Measurements from ENCODE around the gene SNU13.
"Not testable (repeated sequence)": the region's sequence is repeated elsewhere in the genome, so short reads cannot be mapped to it uniquely, and the experiment has no call there.

The SNU13 gene

DNA sequence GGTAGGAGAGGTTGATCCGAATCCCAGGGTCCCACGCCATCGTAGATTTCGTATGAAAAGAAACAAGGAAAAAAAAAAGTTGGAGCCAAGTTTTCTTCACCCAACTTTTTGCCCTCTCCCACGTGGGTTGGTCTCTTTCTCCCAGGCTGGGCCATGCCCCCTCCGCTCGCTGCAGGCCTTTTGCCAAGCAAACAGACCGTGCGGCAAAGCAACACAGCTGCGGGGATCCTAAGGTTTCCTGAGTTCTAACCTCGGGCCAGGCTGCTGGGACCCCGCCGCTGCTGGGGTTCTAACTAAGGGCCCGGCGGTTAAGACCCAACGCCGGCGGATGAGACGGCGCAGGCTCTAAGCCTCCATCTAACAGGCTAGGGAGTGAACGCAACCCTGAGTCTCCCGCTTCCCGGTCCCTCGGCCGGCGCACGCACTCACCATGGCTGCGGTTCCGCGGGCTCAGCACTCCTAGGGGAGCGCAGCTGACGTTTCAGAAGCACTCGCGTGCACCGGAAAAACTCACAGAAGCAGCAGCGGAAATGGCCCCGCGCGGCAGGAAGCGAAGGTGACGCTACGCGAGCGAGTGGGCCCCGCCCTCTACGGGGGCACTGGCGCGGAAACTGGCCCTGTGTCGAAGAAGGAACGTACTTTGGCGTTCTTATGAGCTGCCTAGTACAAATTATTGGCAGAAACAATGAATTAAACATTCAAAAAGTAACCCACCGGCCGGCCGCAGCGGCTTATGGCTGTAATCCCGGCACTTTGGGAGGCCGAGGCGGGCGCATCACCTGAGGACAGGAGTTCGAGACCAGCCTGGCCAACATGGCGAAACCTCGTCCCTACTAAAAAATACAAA, at the start of gene SNU13:
Gene SNU13, minus strand, starts transcription at position 503 of the 847 bp plus-strand sequence. Its CDS starts 71 bp downstream, at position 432.
- peak; percentile 34 for DNase-seq

DNA sequence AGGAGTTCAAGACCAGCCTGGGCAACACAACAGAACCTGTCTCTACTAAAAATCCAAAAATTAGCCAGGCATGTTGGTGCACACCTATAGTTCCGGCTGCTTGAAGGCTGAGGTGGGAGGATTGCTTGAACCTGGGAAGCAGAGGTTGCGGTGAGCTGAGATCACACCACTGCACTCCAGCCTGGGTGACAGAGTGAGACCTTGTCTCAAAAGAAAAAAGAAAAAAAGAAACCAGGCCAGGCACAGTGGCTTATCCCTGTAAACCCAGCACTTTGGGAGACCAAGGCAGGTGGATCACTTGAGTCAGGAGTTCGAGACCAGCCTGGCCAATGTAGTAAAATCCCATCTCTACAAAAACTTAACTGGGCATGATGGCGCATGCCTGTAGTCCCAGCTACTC, 44.6 kb upstream of the SNU13 start:
- DNase-seq, result not testable (repeated sequence)

DNA sequence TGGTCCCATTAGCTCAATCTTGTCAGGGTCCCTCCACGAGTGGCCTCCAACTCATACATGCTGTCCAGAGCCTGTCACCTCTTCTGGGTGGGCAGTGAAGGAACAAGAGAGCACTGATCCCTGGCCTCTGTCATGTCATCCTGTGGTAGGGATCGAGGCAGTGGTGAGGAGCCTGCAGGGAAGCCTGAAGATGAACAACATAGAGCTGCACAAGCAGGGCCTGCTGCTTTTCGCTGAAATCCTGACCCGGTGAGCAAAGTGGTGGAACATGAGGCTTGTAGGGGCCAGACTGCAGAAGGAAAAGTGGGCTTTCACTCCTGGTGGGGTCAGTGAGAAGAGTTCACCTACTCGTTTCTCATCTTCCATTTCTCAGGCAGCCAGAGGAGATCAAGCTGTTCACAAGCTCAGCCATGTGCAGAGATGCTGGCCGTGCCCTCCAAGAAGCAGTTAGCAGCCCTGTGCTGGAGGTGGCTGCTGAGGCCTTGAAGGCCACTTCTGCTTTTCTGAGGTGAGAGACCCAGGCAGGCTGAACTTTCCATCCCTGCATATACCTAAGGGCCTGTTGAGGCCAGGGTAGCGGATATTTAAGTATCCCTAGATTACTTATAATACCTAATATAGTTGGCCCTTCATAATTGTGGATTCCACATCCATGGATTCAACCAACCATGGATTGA, 43.6 kb upstream of the SNU13 start:
- no peak for DNase-seq

DNA sequence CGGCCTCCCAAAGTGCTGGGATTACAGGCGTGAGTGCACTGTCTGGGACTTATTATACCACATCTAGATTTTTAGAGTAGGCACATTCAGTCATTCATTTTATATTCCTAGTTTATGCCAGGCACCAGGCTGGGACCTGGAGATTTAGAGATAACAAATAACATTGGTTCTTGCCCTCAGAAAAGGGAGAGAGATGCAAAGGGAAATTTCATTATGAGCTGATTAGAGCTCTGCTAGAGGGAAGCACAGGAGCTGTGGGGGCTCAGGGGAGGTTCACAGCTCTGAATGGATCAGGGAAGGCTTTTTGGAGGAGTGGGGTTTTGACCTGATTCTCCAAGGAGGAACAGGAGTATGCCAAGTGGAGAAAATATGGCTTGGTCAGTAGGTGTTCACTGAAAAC, 42.9 kb upstream of the SNU13 start:
- DNase-seq, result no peak

GRCh38 chr22:41725510-41726110, 36.9 kb upstream of the SNU13 start:
- no peak for DNase-seq

- DNase-seq, result no peak
Observed at GRCh38 chr22:41722496-41722895, 33.8 kb upstream of the SNU13 start.

DNA sequence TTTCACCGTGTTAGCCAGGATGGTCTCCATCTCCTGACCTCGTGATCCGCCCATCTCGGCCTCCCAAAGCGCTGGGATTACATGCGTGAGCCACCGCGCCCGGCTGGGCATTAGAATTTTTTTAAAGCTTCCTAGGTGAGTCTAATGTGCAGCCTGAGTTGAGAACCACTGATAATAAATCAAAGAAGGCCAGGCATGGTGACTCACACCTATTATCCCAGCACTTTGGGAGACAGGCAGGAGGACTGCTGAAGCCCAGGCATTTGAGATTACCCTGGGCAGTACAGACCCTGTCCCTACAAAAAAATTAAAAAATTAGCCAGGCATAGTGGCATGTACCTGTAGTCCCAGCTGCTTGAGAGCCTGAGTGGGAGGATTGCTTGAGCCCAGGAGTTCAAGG, 24.3 kb upstream of the SNU13 start:
- no peak for DNase-seq

- DNase-seq, result no peak
Observed at GRCh38 chr22:41709341-41709740, 20.7 kb upstream of the SNU13 start.

DNA sequence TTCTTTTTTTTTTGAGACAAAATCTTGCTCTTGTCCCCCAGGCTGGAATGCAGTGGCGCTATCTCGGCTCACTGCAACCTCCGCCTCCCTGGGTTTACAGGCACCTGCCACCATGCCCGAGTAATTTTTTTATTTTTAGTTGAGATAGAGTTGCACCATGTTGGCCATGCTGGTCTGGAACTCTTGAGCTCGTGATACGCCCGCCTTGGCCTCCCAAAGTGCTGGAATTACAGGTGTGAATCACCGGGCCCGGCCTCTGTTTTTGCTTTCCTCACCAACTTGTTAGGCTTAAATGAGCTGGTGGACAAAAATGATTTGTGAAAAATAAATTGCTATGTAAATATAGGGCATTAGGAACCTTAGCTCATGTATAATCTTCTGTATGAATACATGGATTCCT, 14.1 kb upstream of the SNU13 start:
- no peak for DNase-seq

GRCh38 chr22:41700108-41700364, 11.4 kb upstream of the SNU13 start:
- no peak for DNase-seq

DNA sequence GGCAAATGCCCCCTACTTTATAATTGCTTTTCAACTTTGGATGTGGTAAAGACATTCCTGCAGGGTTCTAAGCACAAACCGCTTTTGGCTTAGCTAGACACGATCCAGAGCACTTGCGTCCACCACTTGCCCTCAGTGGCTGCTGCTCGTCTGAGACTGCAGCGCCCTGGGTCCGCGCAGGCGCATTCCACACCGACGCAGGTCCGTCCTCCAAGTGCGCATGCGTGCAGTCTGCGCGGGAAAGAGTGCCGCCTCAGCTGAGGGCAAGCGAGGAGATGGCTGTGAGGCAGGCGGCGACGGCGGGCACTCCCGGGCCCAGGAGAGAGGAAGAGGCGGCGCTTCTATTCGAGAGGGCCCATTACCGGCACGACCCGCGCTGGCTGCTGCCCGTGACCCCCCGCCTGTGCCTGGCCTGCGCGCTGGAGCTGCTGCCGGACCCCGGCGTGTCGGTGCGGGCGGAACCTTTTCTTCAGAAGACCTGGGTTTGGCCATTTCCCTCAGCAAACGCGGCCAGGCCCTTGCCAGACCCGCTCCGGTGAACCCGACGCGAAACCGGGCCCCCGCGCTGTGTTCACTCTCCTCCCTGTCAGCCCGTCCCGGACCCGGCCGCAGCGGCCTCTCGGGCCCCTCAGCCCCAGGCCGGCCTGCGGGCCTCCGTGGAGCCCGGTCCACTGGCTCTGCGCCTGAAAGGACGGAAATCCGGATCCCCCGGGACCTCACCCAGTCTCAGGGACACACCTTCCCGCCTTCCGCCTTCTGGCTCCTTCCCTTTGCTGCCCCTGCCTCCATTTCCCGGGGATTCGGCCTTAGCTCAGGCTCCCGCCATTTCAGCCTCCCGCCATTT, 10.8 kb upstream of the SNU13 start, which contains the start of gene MEI1:
Gene MEI1, plus strand, starts transcription at position 240 of the 844 bp plus-strand sequence. Its CDS starts 36 bp downstream, at position 276.
- DNase-seq, result no peak

- DNase-seq, result peak; percentile 35
Observed at GRCh38 chr22:41697126-41697775, 8.6 kb upstream of the SNU13 start.

- no peak for DNase-seq
Observed at GRCh38 chr22:41696703-41697102, 8.0 kb upstream of the SNU13 start.

DNA sequence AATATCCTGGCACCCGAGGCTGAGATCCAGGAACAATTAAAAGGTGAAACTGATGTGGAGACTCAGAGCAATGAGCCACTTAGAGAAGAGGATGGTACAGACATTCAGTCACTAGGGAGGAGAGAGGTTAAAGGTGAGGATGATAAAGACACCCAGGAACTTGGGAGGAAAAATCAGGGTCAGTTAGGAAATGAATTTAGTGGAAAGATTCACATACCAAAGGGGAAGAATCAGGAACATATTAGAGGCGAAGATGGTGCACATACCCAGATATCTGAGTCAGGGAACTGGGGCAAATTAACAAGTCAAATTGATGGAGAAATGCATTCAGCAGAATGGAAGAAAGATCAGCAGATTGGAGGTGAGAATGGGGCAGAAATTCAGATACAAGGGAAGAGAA, 6.5 kb upstream of the SNU13 start:
- no peak for DNase-seq

DNA sequence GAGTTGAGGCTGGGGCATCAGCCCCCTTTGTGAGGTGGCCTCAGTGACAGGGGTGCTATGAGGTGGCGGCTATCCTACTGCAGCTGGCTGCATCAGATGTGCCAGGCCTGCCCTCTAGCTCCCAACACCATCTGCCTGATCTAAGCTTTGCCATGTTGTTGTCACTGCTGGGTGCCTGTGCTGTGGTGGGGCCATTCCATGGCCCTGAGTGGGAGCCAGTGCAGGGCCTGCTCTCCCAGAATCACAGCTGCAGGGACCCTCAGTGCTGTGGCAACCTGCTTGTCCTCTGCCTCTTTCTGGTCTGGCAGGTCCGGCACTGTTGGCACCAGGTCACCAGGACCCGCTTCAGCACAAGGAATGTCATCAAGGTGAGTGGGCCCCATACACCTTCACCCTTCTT, 1.8 kb upstream of the SNU13 start:
- DNase-seq, result no peak

DNA sequence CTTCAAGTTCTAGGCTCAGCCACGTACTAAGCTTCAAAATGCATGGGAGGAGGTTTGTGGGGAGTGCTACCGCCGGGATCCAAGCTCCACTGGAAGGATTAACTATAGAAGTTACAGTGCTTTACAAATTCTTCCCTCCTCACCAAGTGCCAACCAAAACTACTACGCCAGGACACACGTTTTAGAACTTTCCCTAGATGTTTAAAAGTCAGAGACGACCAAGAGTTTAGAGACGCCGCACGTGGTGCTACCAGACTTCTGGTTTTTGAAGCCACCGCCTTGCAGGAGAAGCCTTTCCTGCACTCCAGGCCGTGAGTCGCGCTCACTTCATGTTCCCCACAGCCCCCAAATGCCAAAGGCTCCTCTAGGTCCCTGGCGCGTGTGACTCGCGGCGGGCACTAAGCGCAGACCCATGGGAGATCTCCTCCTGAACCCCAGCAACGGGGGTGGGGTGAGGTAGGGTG, 734 bp downstream of the SNU13 start:
- no peak for DNase-seq

DNA sequence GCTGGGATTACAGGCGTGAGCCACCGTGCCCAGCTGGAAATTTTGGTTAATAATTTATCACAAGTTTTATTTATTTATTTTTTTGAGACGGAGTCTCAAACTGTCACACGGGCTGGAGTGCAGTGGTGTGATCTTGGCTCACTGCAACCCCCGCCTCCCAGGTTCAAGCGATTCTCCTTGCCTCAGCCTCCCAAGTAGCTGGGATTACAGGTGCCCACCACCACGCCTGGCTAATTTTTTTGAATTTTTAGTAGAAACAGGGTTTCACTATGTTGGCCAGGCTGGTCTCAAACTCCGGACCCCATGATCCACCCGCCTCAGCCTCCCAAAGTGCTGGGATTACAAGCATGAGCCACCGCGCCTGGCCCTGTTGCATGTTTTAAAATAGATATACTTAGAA, 1.8 kb downstream of the SNU13 start:
- not testable (repeated sequence) for DNase-seq

GRCh38 chr22:41684194-41684593, 4.5 kb downstream of the SNU13 start:
- DNase-seq, result no peak

DNA sequence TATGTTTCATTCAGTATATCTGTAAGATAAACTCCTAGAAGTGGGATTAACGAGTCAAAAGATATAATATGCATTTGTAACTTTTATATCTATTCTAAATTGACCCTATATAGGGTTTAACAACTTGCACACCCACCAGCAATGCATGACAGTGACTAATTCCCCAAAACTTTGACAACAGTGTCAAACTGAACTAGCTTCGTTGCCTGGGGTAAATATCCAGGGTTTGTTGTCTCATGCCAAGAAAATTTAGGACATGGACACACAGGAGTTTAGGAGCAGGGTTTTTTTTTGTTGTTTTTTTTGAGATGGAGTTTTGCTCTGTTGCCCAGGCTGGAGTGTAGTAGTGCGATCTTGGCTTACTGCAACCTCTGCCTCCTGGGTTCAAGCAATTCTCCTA, 5.1 kb downstream of the SNU13 start:
- no peak for DNase-seq

- DNase-seq, result no peak
Observed at GRCh38 chr22:41683052-41683451, 5.6 kb downstream of the SNU13 start.

DNA sequence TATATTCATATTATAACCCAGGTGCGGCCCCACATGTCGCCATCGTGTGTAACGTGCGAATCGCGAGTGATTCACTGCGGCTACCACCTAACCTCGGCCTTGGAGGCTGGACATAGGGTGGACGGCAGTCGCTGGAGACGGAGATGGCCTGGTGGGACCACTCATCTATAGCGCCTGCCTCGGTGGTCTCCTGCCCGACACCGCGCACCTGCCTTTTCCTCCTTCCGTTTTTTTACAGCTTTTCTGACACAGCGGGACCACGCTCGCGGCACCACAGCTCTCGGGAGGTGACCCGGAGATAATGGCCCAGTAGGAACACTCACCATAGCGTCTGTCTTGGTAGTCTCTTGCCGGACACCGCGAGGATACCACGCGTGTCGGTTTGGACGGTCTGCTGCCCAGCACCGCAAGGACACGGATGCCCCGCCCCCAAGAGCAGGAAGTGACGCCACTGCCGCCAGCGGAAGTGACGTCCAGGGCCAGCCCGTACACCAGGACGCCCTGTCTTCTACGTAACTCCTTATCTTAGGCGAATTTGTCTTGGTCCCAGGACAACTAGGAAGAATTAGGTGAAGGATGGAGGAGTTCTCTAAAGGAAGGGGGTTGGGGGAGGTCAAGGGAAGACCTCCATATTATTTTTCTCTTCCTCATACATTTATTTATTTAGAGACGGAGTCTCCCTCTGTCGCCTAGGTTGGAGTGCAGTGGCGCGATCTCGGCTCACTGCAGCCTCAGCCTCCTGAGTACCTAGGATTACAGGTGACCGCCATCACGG, 6.4 kb downstream of the SNU13 start:
- DNase-seq, result no peak

- DNase-seq, result no peak
Observed at GRCh38 chr22:41681616-41682015, 7.1 kb downstream of the SNU13 start.

Data from NCI-H524 treated with DMSO at 0.1 percent for 48 hours (cell line).